OCI-LY7 (cell line): Measurements from ENCODE around the gene IRF2. TPM values are rescaled to one million over a fixed set of nuclear protein-coding genes. Genes with fewer than 3 reads are reported as not detected.

ENCODE experiments used
- BruUV-seq: library from RNA; stranded (reverse); fragments of 400-500 nt; replicated peaks from 2 replicates; lab custom pipeline; 2021; lab: Mats Ljungman, UMichigan
- CTCF ChIA-PET: fragments of 300-600 bp; sonication (Branson Sonifier 250); formaldehyde crosslinking; loops from one replicate; lab custom pipeline; 2022; ENCODE audit warnings: antibody characterized with exemption; ENCODE audit not compliant: unreplicated experiment; lab: Charles Lee
- POLR2A ChIA-PET: fragments of 300-600 bp; sonication (Branson Sonifier 250); formaldehyde crosslinking; loops from one replicate; lab custom pipeline; 2022; ENCODE audit warnings: antibody characterized with exemption; lab: Charles Lee
- DNase-seq: peaks from one replicate; pipeline ENCODE4 v3.0.0-alpha.2; 2015; ENCODE audit warnings: low spot score
- H2AFZ ChIP-seq: fragments of 200-600 bp; sonication (generic), shearing (Covaris generic); 2 replicates; pipeline ENCODE4 v1.6.1; 2014; ENCODE audit warnings: mild to moderate bottlenecking, antibody characterized with exemption, low read length, moderate library complexity
- H3K27ac ChIP-seq: fragments of 200-600 bp; sonication (generic); 2 replicates; pipeline ENCODE4 v1.5.1; 2014; ENCODE audit warnings: mixed run types, low read depth, mild to moderate bottlenecking, moderate library complexity, low read length, inconsistent platforms; ENCODE audit not compliant: poor library complexity, severe bottlenecking
- H3K36me3 ChIP-seq: fragments of 200-600 bp; sonication (generic); 2 replicates; pipeline ENCODE4 v1.6.1; 2014; ENCODE audit warnings: mild to moderate bottlenecking, antibody characterized with exemption, low read length, moderate library complexity, mixed read lengths; ENCODE audit not compliant: insufficient read depth
- H3K4me1 ChIP-seq: fragments of 200-600 bp; sonication (generic); 2 replicates; pipeline ENCODE4 v1.5.1; 2014; ENCODE audit warnings: mild to moderate bottlenecking, low read length; ENCODE audit not compliant: insufficient read depth, poor library complexity, severe bottlenecking
- H3K4me2 ChIP-seq: fragments of 200-600 bp; sonication (generic); 2 replicates; pipeline ENCODE4 v1.6.1; 2014; ENCODE audit warnings: mild to moderate bottlenecking, low read length
- H3K4me3 ChIP-seq: fragments of 200-600 bp; sonication (generic); 2 replicates; pipeline ENCODE4 v1.5.1; 2014; ENCODE audit warnings: mild to moderate bottlenecking, low read depth, low read length; ENCODE audit not compliant: poor library complexity, severe bottlenecking
- H3K79me2 ChIP-seq: fragments of 200-600 bp; sonication (generic); 2 replicates; pipeline ENCODE4 v1.6.1; 2016; ENCODE audit warnings: low read depth, mild to moderate bottlenecking, low read length, moderate library complexity, mixed read lengths; ENCODE audit not compliant: insufficient read depth
- H3K9me2 ChIP-seq: fragments of 200-600 bp; sonication (generic); 2 replicates; pipeline ENCODE4 v1.6.1; 2016; ENCODE audit warnings: mild to moderate bottlenecking, low read length, mixed read lengths; ENCODE audit not compliant: insufficient read depth
- H3K9me3 ChIP-seq: fragments of 200-600 bp; sonication (generic); 2 replicates; pipeline ENCODE4 v1.6.1; 2014; ENCODE audit warnings: mild to moderate bottlenecking, mixed run types, low read length, mixed read lengths
- H4K20me1 ChIP-seq: fragments of 200-600 bp; sonication (generic); 2 replicates; pipeline ENCODE4 v1.6.1; 2014; ENCODE audit warnings: mild to moderate bottlenecking, antibody characterized with exemption, low read length, moderate library complexity, mixed read lengths; ENCODE audit not compliant: insufficient read depth
- EZH2phosphoT487 ChIP-seq: fragments of 200-600 bp; sonication (generic); IDR thresholded peaks from 2 replicates; pipeline ENCODE4 v1.6.1; 2018; ENCODE audit warnings: low read depth, borderline replicate concordance, mild to moderate bottlenecking, mixed run types, antibody characterized with exemption, low read length, moderate library complexity, mixed read lengths
- intact Hi-C: fragments of 100-400 bp; cut with micrococcal nuclease; formaldehyde crosslinking; loops from one replicate; pipeline ENCODE4 v1.10.0; 2022; ENCODE audit not compliant: unreplicated experiment
- total RNA-seq, 2 experiments: library from RNA; depleted of rRNA in 1 of 2; stranded (reverse); fragments of >200 nt in 1 of 2; shearing (Covaris generic) in 1 of 2; gene quantifications; 2 replicates each; pipeline ENCODE4 v1.2.3, GENCODE V29; 2014 to 2022
- TF ChIP-seq, protein P1 (sequence below): fragments of 200-600 bp; sonication (generic); conservative IDR thresholded peaks from 2 replicates; pipeline ENCODE4 v1.5.1; 2014; ENCODE audit warnings: mild to moderate bottlenecking, antibody characterized with exemption, low read length, moderate library complexity, mixed read lengths

The IRF2 gene
- total RNA-seq, 2 experiments from 2014 or later = 32.3 to 37.8 TPM

DNA sequence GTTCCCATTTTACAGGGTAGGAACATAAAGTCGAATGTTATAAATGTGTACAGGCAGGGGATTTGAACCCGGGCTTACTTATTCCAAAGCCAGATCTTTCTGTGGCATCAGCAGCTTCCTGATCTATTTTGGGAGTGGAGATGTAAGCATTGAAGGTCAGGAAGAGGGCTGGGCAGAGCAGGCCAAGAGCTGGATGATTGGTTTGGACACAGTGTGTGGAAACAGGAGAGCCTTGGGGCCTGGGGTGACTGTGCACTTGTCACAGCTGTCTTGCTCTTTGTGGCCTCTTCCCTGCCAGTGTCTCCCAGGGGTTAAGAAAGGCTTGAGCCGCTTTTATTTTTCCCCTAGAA is 128.8 kb downstream of the IRF2 start:
- H3K4me1 ChIP-seq = peaks cover 77% of the 10 kb centered on the region
- H3K9me2 ChIP-seq = no peaks in the 10 kb centered on the region
- H3K4me3 ChIP-seq = no peak overlapping the region
- no peaks in the 10 kb centered on the region for H3K79me2 ChIP-seq
- no peaks in the 10 kb centered on the region for H4K20me1 ChIP-seq
- H3K9me3 ChIP-seq = no peaks in the 10 kb centered on the region
- DNase-seq = no peak
- H3K4me2 ChIP-seq = peak overlapping the region; percentile 80
- no peaks in the 10 kb centered on the region for H3K36me3 ChIP-seq
- BruUV-seq = no TSS peak
- POLR2A ChIA-PET = interaction anchor here (0.6 to 7.5 kb wide), 13 partner anchors 7 to 192 kb away, joined by 3 to 117 read pairs (median 4); no protein-coding TSS in a partner anchor
- TF ChIP-seq EZH2phosphoT487 = no peak
- TF ChIP-seq, protein P1, sequence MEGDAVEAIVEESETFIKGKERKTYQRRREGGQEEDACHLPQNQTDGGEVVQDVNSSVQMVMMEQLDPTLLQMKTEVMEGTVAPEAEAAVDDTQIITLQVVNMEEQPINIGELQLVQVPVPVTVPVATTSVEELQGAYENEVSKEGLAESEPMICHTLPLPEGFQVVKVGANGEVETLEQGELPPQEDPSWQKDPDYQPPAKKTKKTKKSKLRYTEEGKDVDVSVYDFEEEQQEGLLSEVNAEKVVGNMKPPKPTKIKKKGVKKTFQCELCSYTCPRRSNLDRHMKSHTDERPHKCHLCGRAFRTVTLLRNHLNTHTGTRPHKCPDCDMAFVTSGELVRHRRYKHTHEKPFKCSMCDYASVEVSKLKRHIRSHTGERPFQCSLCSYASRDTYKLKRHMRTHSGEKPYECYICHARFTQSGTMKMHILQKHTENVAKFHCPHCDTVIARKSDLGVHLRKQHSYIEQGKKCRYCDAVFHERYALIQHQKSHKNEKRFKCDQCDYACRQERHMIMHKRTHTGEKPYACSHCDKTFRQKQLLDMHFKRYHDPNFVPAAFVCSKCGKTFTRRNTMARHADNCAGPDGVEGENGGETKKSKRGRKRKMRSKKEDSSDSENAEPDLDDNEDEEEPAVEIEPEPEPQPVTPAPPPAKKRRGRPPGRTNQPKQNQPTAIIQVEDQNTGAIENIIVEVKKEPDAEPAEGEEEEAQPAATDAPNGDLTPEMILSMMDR = no peak
- H2AFZ ChIP-seq = peak overlapping the region; percentile 87; the same call in 1 of the 2 replicates
- H3K27ac ChIP-seq = peak overlapping the region; percentile 14
- CTCF ChIA-PET = interaction anchor here (0.5 to 0.8 kb wide), 2 partner anchors 8 to 17 kb away, joined by 3 read pairs; no protein-coding TSS in a partner anchor
- intact Hi-C loops = loop anchor here (1.0 kb wide), 1 partner anchor 31 kb away; no protein-coding TSS in a partner anchor

DNA sequence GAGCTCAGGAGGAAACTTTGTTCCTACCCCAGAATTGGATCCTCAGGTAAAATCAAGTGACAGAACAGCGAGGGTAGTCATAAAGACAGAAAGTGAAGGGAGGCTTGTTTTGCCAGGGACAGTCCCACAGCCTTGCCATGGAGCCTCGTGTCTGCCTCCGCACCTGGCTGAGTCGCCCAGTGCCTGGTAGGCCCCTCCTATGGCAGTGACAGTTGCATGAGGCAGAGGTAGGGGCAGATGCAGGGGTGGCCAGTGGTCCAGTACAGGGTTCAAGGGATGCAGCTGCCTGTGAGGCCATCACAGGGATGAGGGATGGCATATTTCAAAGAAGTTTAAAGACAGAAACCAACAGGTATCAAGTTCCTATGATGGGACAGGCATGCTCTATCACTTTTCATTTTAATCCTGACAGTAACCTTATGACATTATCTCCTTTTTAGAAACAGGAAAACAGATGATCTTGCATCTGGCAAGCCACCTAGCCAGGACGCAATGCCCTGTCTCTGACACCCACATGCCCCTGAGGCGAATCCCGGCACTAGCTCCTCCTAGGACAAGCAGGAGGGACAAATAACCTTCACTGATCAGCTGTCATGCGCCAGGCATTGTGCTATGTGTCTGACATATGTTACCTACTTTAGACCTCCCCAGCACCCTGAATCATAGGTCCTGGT is 129.3 kb downstream of the IRF2 start:
- Histone ChIP-seq H3K4me3 (no peak overlapping the region), H3K36me3 (no peaks in the 10 kb centered on the region), H3K9me2 (no peaks in the 10 kb centered on the region), H3K4me2 (peak overlapping the region; percentile 80), H3K4me1 (peaks cover 77% of the 10 kb centered on the region), H4K20me1 (no peaks in the 10 kb centered on the region), H3K79me2 (no peaks in the 10 kb centered on the region), H3K27ac (no peak overlapping the region), H3K9me3 (no peaks in the 10 kb centered on the region), H2AFZ (peak overlapping the region; percentile 87; the same call in 1 of the 2 replicates)
- intact Hi-C loops = loop anchor here (1.0 kb wide), 1 partner anchor 31 kb away; no protein-coding TSS in a partner anchor
- no peak for DNase-seq
- TF ChIP-seq, protein P1 = no peak
- no peak for TF ChIP-seq EZH2phosphoT487
- CTCF ChIA-PET = interaction anchor here (0.5 to 0.8 kb wide), 2 partner anchors 8 to 17 kb away, joined by 3 read pairs; no protein-coding TSS in a partner anchor
- POLR2A ChIA-PET = interaction anchor here (0.6 to 7.5 kb wide), 15 partner anchors 8 to 192 kb away, joined by 3 to 117 read pairs (median 4); no protein-coding TSS in a partner anchor
- BruUV-seq = no TSS peak
